Left lung (tissue), 10 donors: ENCODE data around the gene SIPA1L3. TPM values are rescaled to one million over a fixed set of nuclear protein-coding genes. Genes with fewer than 3 reads are reported as not detected.

Experiments used
- ATAC-seq: fragments of 200-7000 bp; cut with Tn5 transposase; one replicate; pipeline ENCODE4 v1.9.1; 2020; ENCODE audit warnings: moderate library complexity
- DNase-seq, 4 donors: peaks; one replicate each; pipeline ENCODE4 v3.0.0-alpha.2; 2013 to 2020
- H3K27ac ChIP-seq, 2 donors: fragments of 200-600 bp; sonication (generic) in 1 of 2; one replicate each; pipeline versions ENCODE4 v1.5.0 to v1.8.0; 2020 to 2021
- H3K27me3 ChIP-seq, 2 donors: fragments of 200-600 bp; sonication (generic) in 1 of 2; one replicate each; pipeline versions ENCODE4 v1.5.0 to v1.8.0; 2020 to 2021
- H3K36me3 ChIP-seq, 2 donors: fragments of 200-600 bp; sonication (generic) in 1 of 2; one replicate each; pipeline versions ENCODE4 v1.5.0 to v1.8.0; 2020 to 2021
- H3K4me1 ChIP-seq, 2 donors: fragments of 200-600 bp; one replicate each; pipeline ENCODE4 v1.8.0; 2021
- H3K4me3 ChIP-seq, 2 donors: fragments of 200-600 bp; sonication (generic) in 1 of 2; one replicate each; pipeline versions ENCODE4 v1.5.0 to v1.8.0; 2020 to 2021; ENCODE audit warnings: mild to moderate bottlenecking in 1 of 2
- H3K9me3 ChIP-seq, 2 donors: fragments of 200-600 bp; sonication (generic) in 1 of 2; one replicate each; pipeline versions ENCODE4 v1.5.0 to v1.8.0; 2020 to 2021
- CTCF ChIP-seq, 2 donors: fragments of 200-600 bp; sonication (generic) in 1 of 2; IDR thresholded peaks; one replicate each; pipeline versions ENCODE4 v1.5.0 to v1.8.0; 2021; ENCODE audit warnings: antibody characterized with exemption in 2 of 2
- intact Hi-C, 2 donors: fragments of 100-400 bp; cut with DNase I; formaldehyde crosslinking; loops; one replicate each; pipeline versions ENCODE4 v1.11.2 to v1.14.2; 2022
- polyA plus RNA-seq, 6 donors: library from polyadenylated mRNA; unstranded; fragments of 120-200 nt; gene quantifications; one replicate each; pipeline ENCODE4 v1.2.1, GENCODE V29; 2013; ENCODE audit not compliant: insufficient read length in 6 of 6
- total RNA-seq, 2 donors: library from RNA; stranded (reverse); fragmentation: NEBNext Ultra II Directional; extraction: Animal tissue kit (Norgen Biotek cat#: 25700); gene quantifications; one replicate each; pipeline ENCODE4 v1.2.1, GENCODE V29; 2021
- donor health status: DM: no; HTN: yes; CAD: no.
- donor health status: DM: no; HTN: no; CAD: no.

The SIPA1L3 gene
- total and polyA plus RNA-seq, 8 donors = 22.7 to 59.0 (median 27.4) TPM

GRCh38 chr19:37936166-37936565 is 29.2 kb downstream of the SIPA1L3 start:
- Histone ChIP-seq H3K4me1 (peaks cover 11 to 31% of the 10 kb centered on the region in 2 donors), H3K27me3 (no peaks in the 10 kb centered on the region), H3K27ac (no peak overlapping the region), H3K9me3 (peaks cover 0 to 13% of the 10 kb centered on the region in 2 donors), H3K4me3 (no peak overlapping the region), H3K36me3 (no peaks in the 10 kb centered on the region)
- TF ChIP-seq CTCF (IDR thresholded peaks at IDR 0.05) = no peak
- intact Hi-C loops = no loop called here
- DNase-seq (peak in 1 of 4 donors; percentile 54), ATAC-seq (peak; percentile 45)

- Histone ChIP-seq H3K36me3 (no peaks in the 10 kb centered on the region), H3K27ac (no peak overlapping the region), H3K27me3 (no peaks in the 10 kb centered on the region), H3K9me3 (peaks cover 0 to 13% of the 10 kb centered on the region in 2 donors), H3K4me3 (no peak overlapping the region), H3K4me1 (peaks cover 6 to 24% of the 10 kb centered on the region in 2 donors)
- DNase-seq (no peak), ATAC-seq (no peak)
- intact Hi-C loops = no loop called here
- no peak for TF ChIP-seq CTCF (IDR thresholded peaks at IDR 0.05)
Measured at GRCh38 chr19:37936886-37937285, 29.9 kb downstream of the SIPA1L3 start.

- Histone ChIP-seq H3K4me3 (no peak overlapping the region), H3K27ac (no peak overlapping the region), H3K9me3 (peaks cover 0 to 13% of the 10 kb centered on the region in 2 donors), H3K27me3 (no peaks in the 10 kb centered on the region), H3K4me1 (peaks cover 5 to 10% of the 10 kb centered on the region in 2 donors), H3K36me3 (no peaks in the 10 kb centered on the region)
- ATAC-seq (no peak), DNase-seq (no peak)
- intact Hi-C loops = no loop called here
- no peak for TF ChIP-seq CTCF (IDR thresholded peaks at IDR 0.05)
Measured at GRCh38 chr19:37938353-37938752, 31.3 kb downstream of the SIPA1L3 start.

- no peak overlapping the region for H3K27ac ChIP-seq
- DNase-seq (no peak), ATAC-seq (no peak)
- no peaks in the 10 kb centered on the region for H3K9me3 ChIP-seq
- no peak overlapping the region for H3K4me3 ChIP-seq
- no peak for TF ChIP-seq CTCF (IDR thresholded peaks at IDR 0.05)
- H3K4me1 ChIP-seq = no peaks in the 10 kb centered on the region
- intact Hi-C loops = no loop called here
- no peaks in the 10 kb centered on the region for H3K36me3 ChIP-seq
- no peaks in the 10 kb centered on the region for H3K27me3 ChIP-seq
Measured at GRCh38 chr19:37941782-37942515, 34.9 kb downstream of the SIPA1L3 start.

GRCh38 chr19:37942516-37942902 is 35.5 kb downstream of the SIPA1L3 start:
- no peak for TF ChIP-seq CTCF (IDR thresholded peaks at IDR 0.05)
- Histone ChIP-seq H3K27ac (no peak overlapping the region), H3K36me3 (no peaks in the 10 kb centered on the region), H3K4me1 (no peaks in the 10 kb centered on the region), H3K4me3 (no peak overlapping the region), H3K9me3 (no peaks in the 10 kb centered on the region), H3K27me3 (no peaks in the 10 kb centered on the region)
- DNase-seq = no peak
- ATAC-seq = no peak
- intact Hi-C loops = no loop called here
